CD4-positive, alpha-beta memory T cell (primary cell): ENCODE results near the gene ATXN1L. TPM values are rescaled to one million over a fixed set of nuclear protein-coding genes. Genes with fewer than 3 reads are reported as not detected.
"Not testable (repeated sequence)": the region's sequence is repeated elsewhere in the genome, so short reads cannot be mapped to it uniquely, and the experiment has no call there.

Experiments
- CTCF ChIA-PET: fragments of 350-600 bp; sonication (Branson Sonifier 250); formaldehyde crosslinking; loops from one replicate; lab custom pipeline; 2021; ENCODE audit warnings: inconsistent platforms; ENCODE audit not compliant: partially characterized antibody; lab: Charles Lee
- POLR2A ChIA-PET: fragments of 350-600 bp; sonication (Branson Sonifier 250); formaldehyde crosslinking; loops from one replicate; lab custom pipeline; 2021; ENCODE audit not compliant: partially characterized antibody; lab: Charles Lee
- DNase-seq, 5 donors: peaks; one replicate each; pipeline versions ENCODE4 v3.0.0 to v3.0.0-alpha.2; 2020 to 2022; ENCODE audit warnings: mixed read lengths in 1 of 5
- H3K27ac ChIP-seq: one replicate; pipeline ENCODE4 v1.7.0; 2013; ENCODE audit warnings: low read depth, low read length
- H3K27me3 ChIP-seq: 2 replicates; pipeline ENCODE4 v1.7.0; 2013; ENCODE audit warnings: mild to moderate bottlenecking, low read length, moderate library complexity; ENCODE audit not compliant: insufficient read depth
- H3K36me3 ChIP-seq: 2 replicates; pipeline ENCODE4 v1.7.0; 2013; ENCODE audit warnings: mild to moderate bottlenecking, low read length, moderate library complexity; ENCODE audit not compliant: insufficient read depth
- H3K4me1 ChIP-seq: 2 replicates; pipeline ENCODE4 v1.7.0; 2013; ENCODE audit warnings: mild to moderate bottlenecking, low read length, moderate library complexity; ENCODE audit not compliant: insufficient read depth
- H3K4me3 ChIP-seq, 2 donors: one replicate each; pipeline ENCODE4 v1.7.0; 2013; ENCODE audit warnings: low read length in 2 of 2, mild to moderate bottlenecking in 1 of 2
- H3K9me3 ChIP-seq, 2 donors: one replicate each; pipeline ENCODE4 v1.7.0; 2013; ENCODE audit warnings: low read length in 2 of 2, control low read depth in 1 of 2; ENCODE audit not compliant: control insufficient read depth in 1 of 2
- H3K27ac Mint-ChIP-seq, 7 donors: one replicate each; pipeline ENCODE4 v1.8.0; 2020 to 2021; ENCODE audit warnings: mixed read lengths in 7 of 7, mild to moderate bottlenecking in 6 of 7, inconsistent platforms in 3 of 7, moderate library complexity in 3 of 7
- H3K27me3 Mint-ChIP-seq, 2 donors: one replicate each; pipeline ENCODE4 v1.8.0; 2020 to 2021; ENCODE audit warnings: mixed read lengths in 2 of 2
- H3K36me3 Mint-ChIP-seq, 2 donors: one replicate each; pipeline ENCODE4 v1.8.0; 2020 to 2021; ENCODE audit warnings: mixed read lengths in 2 of 2, inconsistent platforms in 1 of 2, mild to moderate bottlenecking in 1 of 2
- H3K4me1 Mint-ChIP-seq, 4 donors: one replicate each; pipeline ENCODE4 v1.8.0; 2020 to 2021; ENCODE audit warnings: mixed read lengths in 4 of 4, mild to moderate bottlenecking in 1 of 4
- H3K4me3 Mint-ChIP-seq, 8 donors: one replicate each; pipeline ENCODE4 v1.8.0; 2020 to 2021; ENCODE audit warnings: mixed read lengths in 8 of 8, mild to moderate bottlenecking in 7 of 8, moderate library complexity in 6 of 8, inconsistent platforms in 3 of 8
- H3K9me3 Mint-ChIP-seq, 8 donors: one replicate each; pipeline ENCODE4 v1.8.0; 2020 to 2021; ENCODE audit warnings: mixed read lengths in 8 of 8, mild to moderate bottlenecking in 5 of 8, inconsistent platforms in 3 of 8, moderate library complexity in 1 of 8
- intact Hi-C: fragments of 100-400 bp; cut with micrococcal nuclease; formaldehyde crosslinking; loops from one replicate; pipeline ENCODE4 v1.15.1; 2023
- polyA plus RNA-seq, 2 donors: library from polyadenylated mRNA; unstranded; fragments of 300-500 nt; fragmentation: Illumina TruSeq; gene quantifications; one replicate each; pipeline ENCODE4 v1.2.3, GENCODE V29; 2021
- total RNA-seq, 2 experiments: library from RNA; stranded (reverse); gene quantifications; one replicate each; pipeline ENCODE4 v1.2.3, GENCODE V29; 2021

ATXN1L gene
- total and polyA plus RNA-seq, 4 experiments from 2014 or later, result 10.0 to 31.6 (median 20.0) TPM

GRCh38 chr16:71810155-71810530, 35.6 kb upstream of the ATXN1L start:
- H3K4me3 ChIP-seq, result not testable (repeated sequence)
- CTCF ChIA-PET, result interaction anchor here (5.6 kb wide), 1 partner anchor 72 kb away, joined by 53 read pairs; no protein-coding TSS in a partner anchor

DNA sequence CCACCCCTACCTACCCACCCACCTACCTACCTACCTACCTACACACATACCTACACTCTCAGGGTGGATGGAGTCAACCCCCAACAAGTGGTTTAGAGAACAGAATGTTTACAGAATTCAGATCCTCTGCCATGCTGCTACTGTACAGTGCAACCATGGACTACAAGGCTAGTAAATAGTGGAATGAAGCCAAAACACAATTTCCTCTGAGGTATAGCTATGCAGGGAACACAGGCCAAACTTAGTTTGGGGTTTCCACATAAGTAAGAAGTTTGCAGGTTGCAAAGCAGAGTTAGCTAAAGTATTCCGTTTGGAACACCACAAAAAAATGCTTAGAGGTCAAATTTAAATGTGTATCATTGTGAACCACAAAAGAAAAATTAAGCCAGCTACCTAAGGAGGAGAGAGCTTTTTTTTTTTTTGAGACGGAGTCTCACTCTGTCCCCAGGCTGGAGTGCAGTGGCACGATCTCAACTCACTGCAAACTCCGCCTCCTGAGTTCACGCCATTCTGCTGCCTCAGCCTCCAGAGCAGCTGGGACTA, 34.4 kb upstream of the ATXN1L start:
- peaks cover 17 to 43% (median 28%) of the 10 kb centered on the region in 4 donors for H3K4me1 Mint-ChIP-seq
- POLR2A ChIA-PET, result interaction anchor here (0.9 to 5.7 kb wide), 4 partner anchors 24 to 84 kb away, joined by 3 to 157 read pairs (median 6); partner anchors contain the start of genes IST1 and ZNF821
- Histone ChIP-seq H3K9me3 (no peaks in the 10 kb centered on the region), H3K27ac (peak overlapping the region; percentile 30), H3K27me3 (no peaks in the 10 kb centered on the region), H3K4me3 (no peak overlapping the region), H3K4me1 (peaks cover 32% of the 10 kb centered on the region), H3K36me3 (peaks cover 5% of the 10 kb centered on the region)
- peaks cover 0 to 2% of the 10 kb centered on the region in 2 donors for H3K27me3 Mint-ChIP-seq
- H3K4me3 Mint-ChIP-seq, result peak overlapping the region in 7 of 8 donors; percentile 24 to 71 (median 59)
- DNase-seq, result peak; percentile 40 to 66 (median 56)
- CTCF ChIA-PET, result interaction anchor here (5.6 kb wide), 1 partner anchor 71 kb away, joined by 53 read pairs; no protein-coding TSS in a partner anchor
- H3K9me3 Mint-ChIP-seq, result peaks cover 0 to 3% (median 0%) of the 10 kb centered on the region in 8 donors
- intact Hi-C loops, result no loop called here
- peak overlapping the region; percentile 56 to 93 (median 84) for H3K27ac Mint-ChIP-seq
- H3K36me3 Mint-ChIP-seq, result peaks cover 0 to 17% of the 10 kb centered on the region in 2 donors

More at GRCh38 chr16:71810155-71810530, 35.6 kb upstream of the ATXN1L start:
- H3K9me3 Mint-ChIP-seq, H3K27me3 ChIP-seq, H3K9me3 ChIP-seq, H3K27me3 Mint-ChIP-seq, H3K36me3 ChIP-seq, H3K27ac ChIP-seq, intact Hi-C loops, DNase-seq: not testable (repeated sequence)
- Mint-ChIP-seq H3K27ac (peak overlapping the region; percentile 42 to 100 (median 100)), H3K36me3 (peaks cover 0 to 17% of the 10 kb centered on the region in 2 donors), H3K4me3 (peak overlapping the region in 6 of 8 donors; percentile 20 to 99 (median 70)), H3K4me1 (peaks cover 18 to 49% (median 31%) of the 10 kb centered on the region in 4 donors)
- peaks cover 37% of the 10 kb centered on the region for H3K4me1 ChIP-seq
- POLR2A ChIA-PET, result interaction anchor here (1.7 to 5.7 kb wide), 4 partner anchors 35 to 151 kb away, joined by 5 to 157 read pairs (median 12); partner anchors contain the start of gene ZNF821

DNA sequence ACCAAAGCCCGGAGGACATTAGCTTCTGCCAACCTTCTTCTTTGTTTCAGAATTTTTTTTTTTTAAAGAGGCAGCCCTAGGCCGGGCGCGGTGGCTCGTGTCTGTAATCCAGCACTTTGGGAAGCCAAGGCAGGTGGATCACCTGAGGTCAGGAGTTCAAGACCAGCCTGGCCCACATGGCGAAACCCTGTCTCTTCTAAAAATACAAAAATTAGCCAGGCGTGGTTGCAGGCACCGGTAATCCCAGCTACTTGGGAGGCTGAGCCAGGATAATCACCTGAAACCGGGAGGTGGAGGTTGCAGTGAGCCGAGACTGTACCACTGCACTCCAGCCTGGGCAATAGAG, 28.6 kb upstream of the ATXN1L start:
- POLR2A ChIA-PET, result interaction anchor here (1.2 to 1.8 kb wide), 4 partner anchors 9 to 78 kb away, joined by 4 to 7 read pairs (median 4); partner anchors contain the start of gene AP1G1

GRCh38 chr16:71826533-71827017, 19.2 kb upstream of the ATXN1L start:
- intact Hi-C loops, result no loop called here
- Mint-ChIP-seq H3K9me3 (no peaks in the 10 kb centered on the region), H3K4me3 (no peak overlapping the region), H3K27me3 (no peaks in the 10 kb centered on the region), H3K36me3 (no peaks in the 10 kb centered on the region), H3K4me1 (peaks cover 0 to 2% (median 0%) of the 10 kb centered on the region in 4 donors), H3K27ac (peak overlapping the region in 2 of 7 donors; percentile 62 to 88)
- Histone ChIP-seq H3K4me3 (no peak overlapping the region), H3K27ac (no peak overlapping the region), H3K9me3 (no peaks in the 10 kb centered on the region), H3K36me3 (no peaks in the 10 kb centered on the region), H3K4me1 (no peaks in the 10 kb centered on the region), H3K27me3 (no peaks in the 10 kb centered on the region)
- ChIA-PET CTCF (no interaction called here), POLR2A (no interaction called here)
- no peak for DNase-seq

More for the DNA sequence above, 28.6 kb upstream of the ATXN1L start:
- peaks cover 20% of the 10 kb centered on the region for H3K4me1 ChIP-seq
- H3K9me3 Mint-ChIP-seq, DNase-seq, H3K27me3 ChIP-seq, H3K27me3 Mint-ChIP-seq, H3K27ac ChIP-seq, H3K36me3 Mint-ChIP-seq, H3K36me3 ChIP-seq, intact Hi-C loops, H3K4me3 ChIP-seq, H3K9me3 ChIP-seq: not testable (repeated sequence)
- CTCF ChIA-PET, result interaction anchor here (1.5 kb wide), 1 partner anchor 65 kb away, joined by 4 read pairs; no protein-coding TSS in a partner anchor
- Mint-ChIP-seq H3K4me1 (peaks cover 11 to 18% (median 13%) of the 10 kb centered on the region in 4 donors), H3K27ac (peak overlapping the region in 6 of 7 donors; percentile 47 to 84 (median 72)), H3K4me3 (peak overlapping the region in 4 of 8 donors; percentile 18 to 73 (median 46))

GRCh38 chr16:71830359-71830758, 15.4 kb upstream of the ATXN1L start:
- no peaks in the 10 kb centered on the region for H3K36me3 Mint-ChIP-seq
- no peak for DNase-seq
- ChIA-PET POLR2A (no interaction called here), CTCF (interaction anchor here (1.2 kb wide), 1 partner anchor 50 kb away, joined by 3 read pairs; no protein-coding TSS in a partner anchor)
- intact Hi-C loops, result no loop called here
- peaks cover 0 to 7% (median 5%) of the 10 kb centered on the region in 4 donors for H3K4me1 Mint-ChIP-seq
- Histone ChIP-seq H3K4me3 (no peak overlapping the region), H3K27me3 (no peaks in the 10 kb centered on the region), H3K4me1 (no peaks in the 10 kb centered on the region), H3K9me3 (no peaks in the 10 kb centered on the region), H3K27ac (no peak overlapping the region), H3K36me3 (no peaks in the 10 kb centered on the region)
- H3K4me3 Mint-ChIP-seq, result no peak overlapping the region
- H3K27me3 Mint-ChIP-seq, result no peaks in the 10 kb centered on the region
- no peak overlapping the region for H3K27ac Mint-ChIP-seq
- H3K9me3 Mint-ChIP-seq, result no peaks in the 10 kb centered on the region

GRCh38 chr16:71831698-71832097, 14.1 kb upstream of the ATXN1L start:
- intact Hi-C loops, H3K27ac Mint-ChIP-seq, H3K4me3 Mint-ChIP-seq: not testable (repeated sequence)

DNA sequence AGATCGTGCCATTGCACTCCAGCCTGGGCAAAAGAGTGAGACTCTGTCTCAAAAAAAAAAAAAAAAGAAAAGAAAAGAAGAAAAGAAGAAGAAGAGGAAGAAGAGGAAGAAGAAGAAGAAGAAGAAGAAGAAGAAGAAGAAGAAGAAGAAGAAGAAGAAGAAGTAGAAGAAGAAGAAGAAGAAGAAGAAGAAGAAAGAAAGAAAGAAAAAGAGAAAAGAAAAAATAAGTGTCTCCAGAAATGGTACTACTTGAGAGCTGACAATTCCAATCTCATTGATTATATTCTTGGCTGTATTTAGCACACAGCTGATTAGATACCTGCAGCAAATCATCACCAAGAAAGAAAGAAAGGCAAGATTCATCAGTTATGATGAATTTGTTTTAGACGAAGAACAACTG, 13.7 kb upstream of the ATXN1L start:
- CTCF ChIA-PET, result interaction anchor here (1.8 kb wide), 1 partner anchor 11 kb away, joined by 4 read pairs; no protein-coding TSS in a partner anchor
- DNase-seq, H3K9me3 ChIP-seq, H3K36me3 ChIP-seq, H3K27me3 ChIP-seq, intact Hi-C loops, H3K27me3 Mint-ChIP-seq, H3K4me1 ChIP-seq, POLR2A ChIA-PET, H3K4me3 Mint-ChIP-seq, H3K4me1 Mint-ChIP-seq, H3K4me3 ChIP-seq, H3K9me3 Mint-ChIP-seq, H3K36me3 Mint-ChIP-seq, H3K27ac Mint-ChIP-seq, H3K27ac ChIP-seq: not testable (repeated sequence)

More at GRCh38 chr16:71831698-71832097, 14.1 kb upstream of the ATXN1L start:
- H3K27ac ChIP-seq, H3K4me1 Mint-ChIP-seq, DNase-seq, H3K36me3 Mint-ChIP-seq, H3K4me3 ChIP-seq, POLR2A ChIA-PET, H3K36me3 ChIP-seq, H3K9me3 Mint-ChIP-seq, H3K27me3 Mint-ChIP-seq, H3K4me1 ChIP-seq, H3K27me3 ChIP-seq, H3K9me3 ChIP-seq: not testable (repeated sequence)
- CTCF ChIA-PET, result interaction anchor here (1.8 kb wide), 1 partner anchor 11 kb away, joined by 4 read pairs; no protein-coding TSS in a partner anchor
